HepG2 (cell line): Measurements from ENCODE around the gene HOXA7. TPM values are rescaled to one million over a fixed set of nuclear protein-coding genes. Genes with fewer than 3 reads are reported as not detected.

Experiments used
- BORCS8-MEF2B ChIP-seq: sonication (generic); formaldehyde crosslinking; IDR thresholded peaks from 2 replicates; pipeline ENCODE4 v1.8.0; 2022; ENCODE audit warnings: mild to moderate bottlenecking, missing genetic modification reagents
- EED ChIP-seq: sonication (generic); formaldehyde crosslinking; IDR thresholded peaks from 2 replicates; pipeline ENCODE4 v1.5.0; 2020; ENCODE audit warnings: mild to moderate bottlenecking, missing genetic modification reagents
- FOXP4 ChIP-seq: sonication (generic); formaldehyde crosslinking; IDR thresholded peaks from 2 replicates; pipeline ENCODE4 v1.4.0; 2020; ENCODE audit warnings: missing genetic modification reagents
- JDP2 ChIP-seq: sonication (generic); formaldehyde crosslinking; IDR thresholded peaks from 2 replicates; pipeline ENCODE4 v1.8.1; 2022; ENCODE audit warnings: missing genetic modification reagents, borderline replicate concordance
- LRRFIP1 ChIP-seq: sonication (generic); formaldehyde crosslinking; conservative IDR thresholded peaks from 2 replicates; pipeline ENCODE4 v1.4.0; 2020; ENCODE audit warnings: missing genetic modification reagents
- PAF1 ChIP-seq: IDR thresholded peaks from 2 replicates; pipeline ENCODE4 v1.6.1; 2016; ENCODE audit warnings: missing genetic modification reagents, missing compliant biosample characterization
- PAWR ChIP-seq: sonication (generic); formaldehyde crosslinking; IDR thresholded peaks from 2 replicates; pipeline ENCODE4 v1.4.0; 2020; ENCODE audit warnings: missing genetic modification reagents, mild to moderate bottlenecking, borderline replicate concordance
- PITX1 ChIP-seq: sonication (generic); formaldehyde crosslinking; IDR thresholded peaks from 2 replicates; pipeline ENCODE4 v1.5.1; 2020; ENCODE audit warnings: mild to moderate bottlenecking, missing genetic modification reagents
- SMARCC2 ChIP-seq: fragments of 450-650 bp; IDR thresholded peaks from 2 replicates; pipeline ENCODE4 v1.6.1; 2017; ENCODE audit warnings: antibody characterized with exemption, mild to moderate bottlenecking
- SP1 ChIP-seq, 2 experiments: fragments of 450-650 bp in 1 of 2; sonication (generic) in 1 of 2; formaldehyde crosslinking in 1 of 2; IDR thresholded peaks; 2 replicates each; pipeline versions ENCODE4 v1.4.0 to v1.6.1; 2016 to 2020; ENCODE audit warnings: missing genetic modification reagents in 1 of 2
- TFAP4 ChIP-seq: sonication (generic); IDR thresholded peaks from 2 replicates; pipeline ENCODE4 v1.6.1; 2016; ENCODE audit warnings: low read depth, borderline replicate concordance
- TMF1 ChIP-seq: sonication (generic); formaldehyde crosslinking; IDR thresholded peaks from 2 replicates; pipeline ENCODE4 v1.8.1; 2022; ENCODE audit warnings: low read depth, missing genetic modification reagents
- U2AF1 ChIP-seq: fragments of 200-400 bp; formaldehyde crosslinking; optimal IDR thresholded peaks from 2 replicates; pipeline ENCODE3; 2017; ENCODE audit warnings: mild to moderate bottlenecking, low read depth, low read length
- ZFP36L2 ChIP-seq: sonication (generic); formaldehyde crosslinking; IDR thresholded peaks from 2 replicates; pipeline ENCODE4 v1.4.0; 2020; ENCODE audit warnings: missing genetic modification reagents
- ZFP82 ChIP-seq: sonication (generic); formaldehyde crosslinking; IDR thresholded peaks from 2 replicates; pipeline ENCODE4 v1.5.1; 2020; ENCODE audit warnings: mild to moderate bottlenecking, missing genetic modification reagents, borderline replicate concordance
- ZNF180 ChIP-seq: sonication (generic); formaldehyde crosslinking; IDR thresholded peaks from 2 replicates; pipeline ENCODE4 v1.4.0; 2020; ENCODE audit warnings: low read depth, missing genetic modification reagents, borderline replicate concordance
- ZNF253 ChIP-seq: sonication (generic); formaldehyde crosslinking; IDR thresholded peaks from 2 replicates; pipeline ENCODE4 v1.8.0; 2022; ENCODE audit warnings: mild to moderate bottlenecking, missing genetic modification reagents, borderline replicate concordance
- ZNF441 ChIP-seq: sonication (generic); formaldehyde crosslinking; IDR thresholded peaks from 2 replicates; pipeline ENCODE4 v1.7.0; 2021; ENCODE audit warnings: missing genetic modification reagents, borderline replicate concordance
- ZNF609 ChIP-seq: sonication (generic); formaldehyde crosslinking; IDR thresholded peaks from 2 replicates; pipeline ENCODE4 v1.4.0; 2020; ENCODE audit warnings: mild to moderate bottlenecking, missing genetic modification reagents, borderline replicate concordance
- polyA plus RNA-seq, 8 experiments: library from polyadenylated mRNA; depleted of rRNA in 3 of 8; stranded (reverse) in 7 of 8; unstranded in 1 of 8; fragments of >200 nt; fragmentation: Illumina TruSeq in 4 of 8; extraction: Trizol in 4 of 8; gene quantifications; 2 replicates each; pipeline versions ENCODE4 v1.2.1 to v1.2.3, GENCODE V29; 2011 to 2016; ENCODE audit warnings: low read depth in 4 of 8, missing spikeins in 1 of 8, mixed read lengths in 1 of 8; ENCODE audit not compliant: insufficient read depth in 1 of 8
- total RNA-seq, 5 experiments: library from RNA; depleted of rRNA; stranded (reverse); fragments of >200 nt; fragmentation: Illumina TruSeq; extraction: Trizol; gene quantifications; 2 replicates each; pipeline ENCODE4 v1.2.3, GENCODE V29; 2016; ENCODE audit warnings: low read depth in 1 of 5

Gene HOXA7
- total and polyA plus RNA-seq, 2 of the 13 experiments (the other 11 are each of a cell fraction or from before 2014, with no cell fraction given) = 0.05 TPM; not detected in 1

GRCh38 chr7:27143023-27143949 is 13.2 kb downstream of the HOXA7 start, which contains the start of gene HOXA5 (continued):
- no peak for TF ChIP-seq ZNF609 (CRISPR knock-in tag)
- TF ChIP-seq PITX1 (CRISPR knock-in tag) = no peak
- TF ChIP-seq SMARCC2 = no peak
- no peak for TF ChIP-seq ZNF253
- no peak for TF ChIP-seq JDP2
- no peak for TF ChIP-seq EED
- no peak for TF ChIP-seq BORCS8-MEF2B (CRISPR knock-in tag)
- no peak for TF ChIP-seq ZNF441 (CRISPR knock-in tag)
- TF ChIP-seq FOXP4 (CRISPR knock-in tag) = no peak
- no peak for TF ChIP-seq U2AF1
- TF ChIP-seq LRRFIP1 = no peak
- no peak for TF ChIP-seq ZFP82 (CRISPR knock-in tag)
- no peak for TF ChIP-seq TMF1 (CRISPR knock-in tag)
- no peak for TF ChIP-seq PAF1 (CRISPR knock-in tag)
- no peak for TF ChIP-seq SP1 (IDR thresholded peaks at IDR 0.05)
- no peak for TF ChIP-seq SP1 (CRISPR knock-in tag; IDR thresholded peaks at IDR 0.05)
- no peak for TF ChIP-seq ZNF180 (CRISPR knock-in tag)
- TF ChIP-seq TFAP4 = no peak
- TF ChIP-seq PAWR (CRISPR knock-in tag) = no peak
- no peak for TF ChIP-seq ZFP36L2 (CRISPR knock-in tag)
